ENCODE results near the gene PRKCZ.

GRCh38 chr1:2215909-2216766, 165.9 kb downstream of the PRKCZ start:
- TF ChIP-seq, protein P1, sequence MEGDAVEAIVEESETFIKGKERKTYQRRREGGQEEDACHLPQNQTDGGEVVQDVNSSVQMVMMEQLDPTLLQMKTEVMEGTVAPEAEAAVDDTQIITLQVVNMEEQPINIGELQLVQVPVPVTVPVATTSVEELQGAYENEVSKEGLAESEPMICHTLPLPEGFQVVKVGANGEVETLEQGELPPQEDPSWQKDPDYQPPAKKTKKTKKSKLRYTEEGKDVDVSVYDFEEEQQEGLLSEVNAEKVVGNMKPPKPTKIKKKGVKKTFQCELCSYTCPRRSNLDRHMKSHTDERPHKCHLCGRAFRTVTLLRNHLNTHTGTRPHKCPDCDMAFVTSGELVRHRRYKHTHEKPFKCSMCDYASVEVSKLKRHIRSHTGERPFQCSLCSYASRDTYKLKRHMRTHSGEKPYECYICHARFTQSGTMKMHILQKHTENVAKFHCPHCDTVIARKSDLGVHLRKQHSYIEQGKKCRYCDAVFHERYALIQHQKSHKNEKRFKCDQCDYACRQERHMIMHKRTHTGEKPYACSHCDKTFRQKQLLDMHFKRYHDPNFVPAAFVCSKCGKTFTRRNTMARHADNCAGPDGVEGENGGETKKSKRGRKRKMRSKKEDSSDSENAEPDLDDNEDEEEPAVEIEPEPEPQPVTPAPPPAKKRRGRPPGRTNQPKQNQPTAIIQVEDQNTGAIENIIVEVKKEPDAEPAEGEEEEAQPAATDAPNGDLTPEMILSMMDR (IDR thresholded peaks at IDR 0.05; ENCODE audit: low read depth, low read length), result no peak
- no peak for TF ChIP-seq EZH2phosphoT487 (IDR thresholded peaks at IDR 0.05; ENCODE audit: low read depth)

Data from OCI-LY3 (cell line).